Natural killer cell (primary cell): Measurements from ENCODE around the gene TNNI2. TPM values are rescaled to one million over a fixed set of nuclear protein-coding genes. Genes with fewer than 3 reads are reported as not detected.

ENCODE experiments used
- ATAC-seq, 3 donors: fragments of 150-1000 bp in 2 of 3; fragments of 200-7000 bp in 1 of 3; cut with Tn5 transposase; 1 replicate in 1 of 3; 2 replicates in 2 of 3; pipeline ENCODE4 v1.10.0; 2021; ENCODE audit warnings: mild to moderate bottlenecking in 2 of 3, moderate library complexity in 2 of 3
- DNase-seq, 2 donors: peaks; one replicate each; pipeline versions ENCODE4 v3.0.0 to v3.0.0-alpha.2; 2013 to 2021; ENCODE audit warnings: mixed read lengths in 1 of 2
- H3K27ac ChIP-seq: one replicate; pipeline ENCODE4 v1.5.1; 2013; ENCODE audit warnings: mild to moderate bottlenecking, low read length
- H3K27me3 ChIP-seq: one replicate; pipeline ENCODE4 v1.6.1; 2013; ENCODE audit warnings: low read length; ENCODE audit not compliant: control insufficient read depth, insufficient read depth
- H3K36me3 ChIP-seq: one replicate; pipeline ENCODE4 v1.6.1; 2013; ENCODE audit warnings: low read length; ENCODE audit not compliant: control insufficient read depth, insufficient read depth
- H3K4me1 ChIP-seq: one replicate; pipeline ENCODE4 v1.6.1; 2013; ENCODE audit warnings: low read length; ENCODE audit not compliant: control insufficient read depth, insufficient read depth
- H3K4me3 ChIP-seq: one replicate; pipeline ENCODE4 v1.5.1; 2013; ENCODE audit warnings: low read length
- H3K9me3 ChIP-seq: one replicate; pipeline ENCODE4 v1.6.1; 2013; ENCODE audit warnings: low read length; ENCODE audit not compliant: control insufficient read depth, insufficient read depth
- H3K27ac Mint-ChIP-seq, 2 donors: one replicate each; pipeline ENCODE4 v1.8.0; 2022; ENCODE audit warnings: mild to moderate bottlenecking in 2 of 2, mixed read lengths in 2 of 2, moderate library complexity in 1 of 2
- H3K27me3 Mint-ChIP-seq, 2 donors: one replicate each; pipeline ENCODE4 v1.8.0; 2022; ENCODE audit warnings: low read depth in 2 of 2, mixed read lengths in 2 of 2
- H3K36me3 Mint-ChIP-seq: one replicate; pipeline ENCODE4 v1.8.0; 2022; ENCODE audit warnings: mixed read lengths
- H3K4me1 Mint-ChIP-seq, 2 donors: one replicate each; pipeline ENCODE4 v1.8.0; 2022; ENCODE audit warnings: mixed read lengths in 2 of 2
- H3K4me3 Mint-ChIP-seq: one replicate; pipeline ENCODE4 v1.8.0; 2022; ENCODE audit warnings: mild to moderate bottlenecking, moderate library complexity, mixed read lengths
- H3K9me3 Mint-ChIP-seq, 2 donors: one replicate each; pipeline ENCODE4 v1.8.0; 2022; ENCODE audit warnings: mixed read lengths in 2 of 2
- WGBS: methylation state at CpG from one replicate; pipeline ENCODE4 v1.1.7; 2013; ENCODE audit warnings: missing lambda C conversion rate; ENCODE audit not compliant: insufficient coverage; 5-methylcytosine and 5-hydroxymethylcytosine counted together
- intact Hi-C: fragments of 100-400 bp; cut with micrococcal nuclease; formaldehyde crosslinking; loops from one replicate; pipeline ENCODE4 v1.14.2; 2022
- total RNA-seq, 4 donors: library from RNA; stranded (reverse); fragments of 120-200 nt in 1 of 4; gene quantifications; one replicate each; pipeline versions ENCODE4 v1.2.3 to v1.2.4, GENCODE V29; 2013 to 2022
- TF ChIP-seq, protein P1 (sequence below): fragments of 200-600 bp; IDR thresholded peaks from one replicate; pipeline ENCODE4 v1.8.0; 2022; ENCODE audit warnings: antibody characterized with exemption

Gene TNNI2
- total RNA-seq, 3 donors from 2014 or later (not counting 1 experiment from before 2014, with no cell fraction given), result 1.2 to 5.4 (median 3.6) TPM

DNA sequence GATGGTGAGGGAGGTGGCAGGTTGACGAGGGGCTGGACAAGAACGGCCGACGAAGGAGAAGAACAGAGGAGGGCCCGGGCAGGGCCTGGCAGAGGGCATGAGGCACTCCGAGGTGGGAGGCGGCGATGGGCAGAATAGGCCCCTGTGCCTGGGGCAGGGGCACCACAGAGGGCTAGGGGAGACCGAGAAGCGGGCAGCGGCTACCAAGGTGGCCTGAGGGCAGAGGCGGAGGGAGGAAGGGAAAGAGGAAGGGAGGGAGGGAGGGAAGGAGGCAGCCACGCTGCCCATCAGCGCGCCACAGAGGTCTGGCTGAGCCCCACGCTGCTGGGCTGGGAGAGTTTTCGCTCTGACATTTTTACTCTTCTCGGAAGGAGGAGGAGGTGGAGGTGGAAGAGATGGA lies 25.4 kb downstream of the TNNI2 start:
- Histone ChIP-seq H3K4me3 (no peak overlapping the region), H3K36me3 (peaks cover 28% of the 10 kb centered on the region), H3K27ac (no peak overlapping the region), H3K4me1 (peaks cover 76% of the 10 kb centered on the region), H3K27me3 (no peaks in the 10 kb centered on the region), H3K9me3 (no peaks in the 10 kb centered on the region)
- no peaks in the 10 kb centered on the region for H3K36me3 Mint-ChIP-seq
- no peak overlapping the region for H3K4me3 Mint-ChIP-seq
- peaks cover 16 to 20% of the 10 kb centered on the region in 2 donors for H3K4me1 Mint-ChIP-seq
- intact Hi-C loops, result no loop called here
- no peak for DNase-seq
- peak overlapping the region in 1 of 2 donors; percentile 50 for H3K27ac Mint-ChIP-seq
- no peaks in the 10 kb centered on the region for H3K9me3 Mint-ChIP-seq
- WGBS, result 83% methylated on average over 18 of the region's 18 CpGs
- ATAC-seq, result no peak
- TF ChIP-seq, protein P1, sequence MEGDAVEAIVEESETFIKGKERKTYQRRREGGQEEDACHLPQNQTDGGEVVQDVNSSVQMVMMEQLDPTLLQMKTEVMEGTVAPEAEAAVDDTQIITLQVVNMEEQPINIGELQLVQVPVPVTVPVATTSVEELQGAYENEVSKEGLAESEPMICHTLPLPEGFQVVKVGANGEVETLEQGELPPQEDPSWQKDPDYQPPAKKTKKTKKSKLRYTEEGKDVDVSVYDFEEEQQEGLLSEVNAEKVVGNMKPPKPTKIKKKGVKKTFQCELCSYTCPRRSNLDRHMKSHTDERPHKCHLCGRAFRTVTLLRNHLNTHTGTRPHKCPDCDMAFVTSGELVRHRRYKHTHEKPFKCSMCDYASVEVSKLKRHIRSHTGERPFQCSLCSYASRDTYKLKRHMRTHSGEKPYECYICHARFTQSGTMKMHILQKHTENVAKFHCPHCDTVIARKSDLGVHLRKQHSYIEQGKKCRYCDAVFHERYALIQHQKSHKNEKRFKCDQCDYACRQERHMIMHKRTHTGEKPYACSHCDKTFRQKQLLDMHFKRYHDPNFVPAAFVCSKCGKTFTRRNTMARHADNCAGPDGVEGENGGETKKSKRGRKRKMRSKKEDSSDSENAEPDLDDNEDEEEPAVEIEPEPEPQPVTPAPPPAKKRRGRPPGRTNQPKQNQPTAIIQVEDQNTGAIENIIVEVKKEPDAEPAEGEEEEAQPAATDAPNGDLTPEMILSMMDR, result no peak
- H3K27me3 Mint-ChIP-seq, result no peaks in the 10 kb centered on the region

- H3K36me3 Mint-ChIP-seq, result no peaks in the 10 kb centered on the region
- H3K4me3 Mint-ChIP-seq, result peak overlapping the region; percentile 70
- peaks cover 77% of the 10 kb centered on the region for H3K4me1 ChIP-seq
- intact Hi-C loops, result no loop called here
- no peak overlapping the region for H3K4me3 ChIP-seq
- ATAC-seq (no peak), DNase-seq (no peak)
- H3K27me3 Mint-ChIP-seq, result no peaks in the 10 kb centered on the region
- 89% methylated on average over 30 of the region's 30 CpGs for WGBS
- H3K9me3 ChIP-seq, result no peaks in the 10 kb centered on the region
- peak overlapping the region; percentile 41 to 57 for H3K27ac Mint-ChIP-seq
- peaks cover 24 to 28% of the 10 kb centered on the region in 2 donors for H3K4me1 Mint-ChIP-seq
- H3K9me3 Mint-ChIP-seq, result no peaks in the 10 kb centered on the region
- H3K27ac ChIP-seq, result no peak overlapping the region
- peaks cover 26% of the 10 kb centered on the region for H3K36me3 ChIP-seq
- TF ChIP-seq, protein P1, result no peak
- H3K27me3 ChIP-seq, result no peaks in the 10 kb centered on the region
Observed at GRCh38 chr11:1864831-1865665, 26.3 kb downstream of the TNNI2 start.

DNA sequence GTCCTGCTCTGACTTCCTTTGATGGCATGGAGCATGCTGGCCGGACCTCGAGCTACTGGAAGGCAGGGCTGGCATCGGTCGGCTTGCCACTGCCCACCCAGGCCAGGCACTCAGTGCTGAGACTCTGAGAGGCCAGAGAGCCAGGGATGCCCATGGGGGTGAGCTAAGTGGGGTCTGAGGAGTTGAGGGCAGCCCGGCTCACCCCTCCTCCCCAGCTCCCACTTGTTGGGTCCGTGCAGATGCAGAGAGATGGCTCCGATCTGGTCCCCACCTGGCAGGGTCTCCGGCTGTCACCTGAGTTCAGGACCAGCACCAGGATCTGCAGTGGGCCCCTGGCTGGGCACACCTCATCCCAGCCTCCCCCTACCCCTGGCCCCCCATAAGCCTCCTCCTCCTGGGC lies 27.4 kb downstream of the TNNI2 start:
- H3K36me3 Mint-ChIP-seq, result no peaks in the 10 kb centered on the region
- no peaks in the 10 kb centered on the region for H3K9me3 Mint-ChIP-seq
- H3K27ac Mint-ChIP-seq, result peak overlapping the region in 1 of 2 donors; percentile 41
- Histone ChIP-seq H3K9me3 (no peaks in the 10 kb centered on the region), H3K4me1 (peaks cover 88% of the 10 kb centered on the region), H3K27me3 (no peaks in the 10 kb centered on the region), H3K27ac (no peak overlapping the region), H3K4me3 (no peak overlapping the region), H3K36me3 (peaks cover 19% of the 10 kb centered on the region)
- TF ChIP-seq, protein P1, result no peak
- DNase-seq (no peak), ATAC-seq (no peak)
- no peak overlapping the region for H3K4me3 Mint-ChIP-seq
- no peaks in the 10 kb centered on the region for H3K27me3 Mint-ChIP-seq
- intact Hi-C loops, result no loop called here
- H3K4me1 Mint-ChIP-seq, result peaks cover 36 to 40% of the 10 kb centered on the region in 2 donors
- WGBS, result 88% methylated on average over 8 of the region's 8 CpGs
